Endothelial cell of umbilical vein (primary cell): ENCODE results near the gene JARID2. TPM values are rescaled to one million over a fixed set of nuclear protein-coding genes. Genes with fewer than 3 reads are reported as not detected.

Source experiments
- BruUV-seq: library from RNA; stranded (reverse); fragments of 400-500 nt; replicated peaks from 2 replicates; lab custom pipeline; 2021; lab: Mats Ljungman, UMichigan
- CTCF ChIA-PET: fragments of 300-600, 350-600 bp; sonication (Branson Sonifier 250); formaldehyde crosslinking; loops from one replicate; lab custom pipeline; 2021; ENCODE audit warnings: antibody characterized with exemption, inconsistent platforms; lab: Charles Lee
- POLR2A ChIA-PET: fragments of 300-600, 350-600 bp; sonication (Branson Sonifier 250); formaldehyde crosslinking; loops from one replicate; lab custom pipeline; 2021; ENCODE audit warnings: antibody characterized with exemption, inconsistent platforms; lab: Charles Lee
- DNase-seq: peaks from one replicate; pipeline ENCODE4 v3.0.0-alpha.2; 2011; ENCODE audit warnings: low read depth, low spot score
- FAIRE-seq: peaks from 2 replicates; lab custom pipeline; 2011; peaks lifted over from hg19 to GRCh38; lab: Jason Lieb, UNC
- H2AFZ ChIP-seq: 2 replicates; pipeline ENCODE4 v1.6.0; 2012; ENCODE audit warnings: low read depth, low read length, control low read depth, inconsistent platforms
- H3K27ac ChIP-seq: 2 replicates; pipeline ENCODE4 v1.5.1; 2011; ENCODE audit warnings: low read depth, mild to moderate bottlenecking, control low read depth, low read length, moderate library complexity; ENCODE audit not compliant: insufficient read depth
- H3K27me3 ChIP-seq, 2 experiments: 2 replicates each; pipeline versions ENCODE4 v1.6.0 to v1.6.1; 2011; ENCODE audit warnings: low read length in 2 of 2, mixed read lengths in 1 of 2; ENCODE audit not compliant: control insufficient read depth in 2 of 2, insufficient read depth in 2 of 2
- H3K36me3 ChIP-seq, 2 experiments: 2 replicates in 1 of 2; 3 replicates in 1 of 2; pipeline ENCODE4 v1.5.1; 2011; ENCODE audit warnings: low read length in 2 of 2, mild to moderate bottlenecking in 1 of 2, moderate library complexity in 1 of 2; ENCODE audit not compliant: control insufficient read depth in 2 of 2, insufficient read depth in 2 of 2; ENCODE audit errors: extremely low read depth in 1 of 2
- H3K4me1 ChIP-seq: 3 replicates; pipeline ENCODE4 v1.5.1; 2011; ENCODE audit warnings: mild to moderate bottlenecking, low read length; ENCODE audit not compliant: control insufficient read depth, insufficient read depth; ENCODE audit errors: extremely low read depth
- H3K4me2 ChIP-seq: 2 replicates; pipeline ENCODE4 v1.6.1; 2011; ENCODE audit warnings: low read length, control low read depth, mixed read lengths; ENCODE audit not compliant: insufficient read depth
- H3K4me3 ChIP-seq, 3 experiments: fragments of 200-600 bp in 1 of 3; sonication (generic), shearing (Covaris generic) in 1 of 3; replicated peaks in 1 of 3; 2 replicates each; pipeline ENCODE4 v1.5.1; 2011 to 2016; ENCODE audit warnings: control low read depth in 3 of 3, low read length in 3 of 3, mild to moderate bottlenecking in 2 of 3, inconsistent platforms in 1 of 3, low read depth in 1 of 3, moderate library complexity in 1 of 3; ENCODE audit not compliant: insufficient read depth in 1 of 3
- H3K79me2 ChIP-seq: 2 replicates; pipeline ENCODE4 v1.6.0; 2012; ENCODE audit warnings: low read length, inconsistent platforms; ENCODE audit not compliant: control insufficient read depth, insufficient read depth
- H3K9ac ChIP-seq: replicated peaks from 2 replicates; pipeline ENCODE3; 2011; ENCODE audit warnings: low read length, control low read depth; ENCODE audit not compliant: insufficient read depth; ENCODE audit errors: extremely low read depth
- H3K9me1 ChIP-seq: replicated peaks from 3 replicates; pipeline ENCODE4 v1.6.0; 2011; ENCODE audit warnings: mild to moderate bottlenecking, low read length; ENCODE audit not compliant: control insufficient read depth, insufficient read depth; ENCODE audit errors: extremely low read depth
- H3K9me3 ChIP-seq: replicated peaks from 2 replicates; pipeline ENCODE4 v1.5.1; 2012; ENCODE audit warnings: low read length, inconsistent platforms; ENCODE audit not compliant: control insufficient read depth, insufficient read depth
- H4K20me1 ChIP-seq: replicated peaks from 2 replicates; pipeline ENCODE3; 2011; ENCODE audit warnings: mild to moderate bottlenecking, low read length; ENCODE audit not compliant: control insufficient read depth, insufficient read depth; ENCODE audit errors: extremely low read depth
- FOS ChIP-seq: IDR thresholded peaks from 2 replicates; pipeline ENCODE4 v1.6.1; 2011; ENCODE audit warnings: mild to moderate bottlenecking, low read length, moderate library complexity, borderline replicate concordance; ENCODE audit not compliant: insufficient read depth
- GATA2 ChIP-seq: IDR thresholded peaks from 2 replicates; pipeline ENCODE4 v1.7.0; 2011; ENCODE audit warnings: low read depth, mild to moderate bottlenecking, moderate library complexity, mixed read lengths, low read length; ENCODE audit not compliant: insufficient read length, insufficient read depth
- JUN ChIP-seq: IDR thresholded peaks from 2 replicates; pipeline ENCODE4 v1.6.1; 2011; ENCODE audit warnings: borderline replicate concordance, low read depth; ENCODE audit not compliant: insufficient read length, insufficient read depth
- POLR2A ChIP-seq: IDR thresholded peaks from 2 replicates; pipeline ENCODE4 v1.6.1; 2012; ENCODE audit warnings: low read depth, mild to moderate bottlenecking, control low read depth, low read length
- dilution Hi-C: fragments of 300-500 bp; cut with MboI; formaldehyde crosslinking; loops from one replicate; pipeline ENCODE4 v1.15.0; 2019; ENCODE audit warnings: low sequenced_read_pairs; ENCODE audit not compliant: extremely low pct_ligation_motif_present
- intact Hi-C: fragments of 100-400 bp; cut with micrococcal nuclease; formaldehyde crosslinking; loops from one replicate; pipeline ENCODE4 v1.10.0; 2022
- polyA plus RNA-seq, 4 experiments: library from polyadenylated mRNA; depleted of rRNA in 3 of 4; stranded (reverse) in 3 of 4; unstranded in 1 of 4; fragments of >200 nt; gene quantifications; 2 replicates each; pipeline versions ENCODE4 v1.2.1 to v1.2.3, GENCODE V29; 2011 to 2012; ENCODE audit warnings: missing spikeins in 1 of 4
- total RNA-seq: library from RNA; stranded (reverse); gene quantifications from 2 replicates; pipeline ENCODE4 v1.2.3, GENCODE V29; 2021
- TF ChIP-seq, protein P1 (sequence below): IDR thresholded peaks from 2 replicates; pipeline ENCODE4 v1.6.1; 2011; ENCODE audit not compliant: insufficient read depth, insufficient read length
- TF ChIP-seq, protein P2 (sequence below), 2 donors: IDR thresholded peaks; 1 replicate in 1 of 2; 2 replicates in 1 of 2; pipeline ENCODE4 v1.5.1; 2011; ENCODE audit warnings: low read length in 2 of 2, mild to moderate bottlenecking in 2 of 2, moderate library complexity in 2 of 2, control low read depth in 1 of 2, inconsistent platforms in 1 of 2, low read depth in 1 of 2; ENCODE audit not compliant: insufficient read depth in 1 of 2; ENCODE audit errors: extremely low read depth in 1 of 2

JARID2 gene
- total and polyA plus RNA-seq, 2 donors (not counting 3 experiments of a cell fraction or from before 2014, with no cell fraction given), result 2.9 to 10.6 TPM

DNA sequence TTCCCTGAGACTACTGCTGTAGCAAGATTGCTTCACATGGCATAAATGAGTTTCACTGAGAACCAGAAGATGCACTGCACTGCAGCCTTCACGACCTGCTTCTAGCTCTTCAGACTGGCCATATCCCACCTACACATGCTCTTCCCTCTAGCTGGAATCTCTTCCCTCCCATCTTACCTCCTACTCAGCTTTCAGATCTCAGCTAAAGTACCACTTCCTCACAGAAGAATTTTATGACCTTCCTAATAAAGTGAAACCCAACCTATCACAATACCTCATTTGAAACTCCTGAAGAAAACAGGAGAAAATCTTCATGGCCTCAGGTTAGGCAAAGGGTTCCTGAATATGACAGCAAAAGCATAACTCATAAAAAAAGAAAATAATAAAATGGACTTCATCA, 317.1 kb downstream of the JARID2 start:
- dilution Hi-C loops, result no loop called here

More for the DNA sequence above, 317.1 kb downstream of the JARID2 start:
- Histone ChIP-seq H3K27ac (no peak overlapping the region), H3K4me2 (no peak overlapping the region), H3K36me3 (no peaks in the 10 kb centered on the region), H3K4me3 (no peak overlapping the region), H3K27me3 (no peaks in the 10 kb centered on the region), H3K9ac (no peak overlapping the region), H4K20me1 (no peaks in the 10 kb centered on the region), H3K4me1 (no peaks in the 10 kb centered on the region), H2AFZ (no peak overlapping the region), H3K79me2 (no peaks in the 10 kb centered on the region), H3K9me3 (no peaks in the 10 kb centered on the region), H3K9me1 (no peaks in the 10 kb centered on the region)
- BruUV-seq, result no TSS peak
- TF ChIP-seq, protein P1, sequence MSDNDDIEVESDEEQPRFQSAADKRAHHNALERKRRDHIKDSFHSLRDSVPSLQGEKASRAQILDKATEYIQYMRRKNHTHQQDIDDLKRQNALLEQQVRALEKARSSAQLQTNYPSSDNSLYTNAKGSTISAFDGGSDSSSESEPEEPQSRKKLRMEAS, result no peak
- TF ChIP-seq GATA2, result no peak
- TF ChIP-seq POLR2A, result no peak
- no peak for TF ChIP-seq JUN
- TF ChIP-seq FOS, result no peak
- TF ChIP-seq, protein P2, sequence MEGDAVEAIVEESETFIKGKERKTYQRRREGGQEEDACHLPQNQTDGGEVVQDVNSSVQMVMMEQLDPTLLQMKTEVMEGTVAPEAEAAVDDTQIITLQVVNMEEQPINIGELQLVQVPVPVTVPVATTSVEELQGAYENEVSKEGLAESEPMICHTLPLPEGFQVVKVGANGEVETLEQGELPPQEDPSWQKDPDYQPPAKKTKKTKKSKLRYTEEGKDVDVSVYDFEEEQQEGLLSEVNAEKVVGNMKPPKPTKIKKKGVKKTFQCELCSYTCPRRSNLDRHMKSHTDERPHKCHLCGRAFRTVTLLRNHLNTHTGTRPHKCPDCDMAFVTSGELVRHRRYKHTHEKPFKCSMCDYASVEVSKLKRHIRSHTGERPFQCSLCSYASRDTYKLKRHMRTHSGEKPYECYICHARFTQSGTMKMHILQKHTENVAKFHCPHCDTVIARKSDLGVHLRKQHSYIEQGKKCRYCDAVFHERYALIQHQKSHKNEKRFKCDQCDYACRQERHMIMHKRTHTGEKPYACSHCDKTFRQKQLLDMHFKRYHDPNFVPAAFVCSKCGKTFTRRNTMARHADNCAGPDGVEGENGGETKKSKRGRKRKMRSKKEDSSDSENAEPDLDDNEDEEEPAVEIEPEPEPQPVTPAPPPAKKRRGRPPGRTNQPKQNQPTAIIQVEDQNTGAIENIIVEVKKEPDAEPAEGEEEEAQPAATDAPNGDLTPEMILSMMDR (IDR thresholded peaks at IDR 0.05; ENCODE audit: extremely low read depth in 1 of 2, insufficient read depth in 1 of 2, low read depth in 1 of 2, low read length in 2 of 2), result no peak
- POLR2A ChIA-PET, result no interaction called here
- intact Hi-C loops, result no loop called here
- CTCF ChIA-PET, result no interaction called here
- FAIRE-seq (no peak), DNase-seq (no peak)
